H1 (cell line): ENCODE data around the gene CNTN6. TPM values are rescaled to one million over a fixed set of nuclear protein-coding genes. Genes with fewer than 3 reads are reported as not detected.

Experiments used
- CTCF ChIA-PET: fragments of 300-600 bp; sonication (Branson Sonifier 250); formaldehyde crosslinking; loops from one replicate; lab custom pipeline; 2021; ENCODE audit not compliant: partially characterized antibody; lab: Charles Lee
- POLR2A ChIA-PET: fragments of 300-600 bp; sonication (Branson Sonifier 250); formaldehyde crosslinking; loops from one replicate; lab custom pipeline; 2021; ENCODE audit warnings: inconsistent platforms; ENCODE audit not compliant: partially characterized antibody; lab: Charles Lee
- DNase-seq, 2 experiments: peaks; one replicate each; pipeline versions ENCODE4 v3.0.0 to v3.0.0-alpha.2; 2010 to 2022; ENCODE audit warnings: low spot score in 2 of 2, low read depth in 1 of 2, mixed read lengths in 1 of 2
- FAIRE-seq: peaks from 2 replicates; lab custom pipeline; 2011; peaks lifted over from hg19 to GRCh38; lab: Jason Lieb, UNC
- H2AFZ ChIP-seq: 2 replicates; pipeline ENCODE4 v1.8.1; 2012; ENCODE audit warnings: low read length, inconsistent platforms
- H2AK5ac ChIP-seq: 2 replicates; pipeline ENCODE4 v1.6.1; 2013; ENCODE audit warnings: low read depth, low read length
- H2BK120ac ChIP-seq: replicated peaks from 2 replicates; pipeline ENCODE3; 2013; ENCODE audit warnings: low read depth, low read length, inconsistent platforms
- H2BK12ac ChIP-seq: 2 replicates; pipeline ENCODE4 v1.6.1; 2013; ENCODE audit warnings: low read depth, low read length
- H2BK15ac ChIP-seq: 2 replicates; pipeline ENCODE4 v1.6.1; 2013; ENCODE audit warnings: low read length
- H2BK20ac ChIP-seq: 2 replicates; pipeline ENCODE4 v1.6.1; 2013; ENCODE audit warnings: low read length
- H2BK5ac ChIP-seq: 2 replicates; pipeline ENCODE4 v1.6.1; 2013; ENCODE audit warnings: low read depth, low read length
- H3K14ac ChIP-seq: 2 replicates; pipeline ENCODE4 v1.6.1; 2013; ENCODE audit warnings: inconsistent platforms; ENCODE audit not compliant: insufficient read length
- H3K18ac ChIP-seq: 2 replicates; pipeline ENCODE4 v1.6.1; 2013; ENCODE audit warnings: low read length; ENCODE audit errors: extremely low read depth
- H3K23ac ChIP-seq: 2 replicates; pipeline ENCODE4 v1.6.1; 2013; ENCODE audit warnings: inconsistent platforms; ENCODE audit not compliant: insufficient read length
- H3K23me2 ChIP-seq: 2 replicates; pipeline ENCODE4 v1.6.1; 2013; ENCODE audit warnings: low read depth, low read length
- H3K27ac ChIP-seq: 2 replicates; pipeline ENCODE4 v1.6.1; 2011; ENCODE audit warnings: low read depth, low read length, inconsistent platforms
- H3K27me3 ChIP-seq, 4 experiments: replicated peaks in 1 of 4; 1 replicate in 1 of 4; 2 replicates in 3 of 4; pipeline versions ENCODE4 v1.6.1 to v1.8.1; 2011 to 2013; ENCODE audit warnings: low read length in 3 of 4, mild to moderate bottlenecking in 3 of 4, inconsistent platforms in 2 of 4, mixed read lengths in 2 of 4, moderate library complexity in 1 of 4; ENCODE audit not compliant: control insufficient read depth in 3 of 4, insufficient read depth in 3 of 4; ENCODE audit errors: extremely low read depth in 1 of 4
- H3K36me3 ChIP-seq, 4 experiments: 2 replicates each; pipeline versions ENCODE4 v1.6.1 to v1.8.1; 2011 to 2013; ENCODE audit warnings: mild to moderate bottlenecking in 4 of 4, low read length in 3 of 4, moderate library complexity in 2 of 4, control low read depth in 1 of 4, inconsistent platforms in 1 of 4; ENCODE audit not compliant: insufficient read depth in 4 of 4, control insufficient read depth in 2 of 4
- H3K4ac ChIP-seq: replicated peaks from 2 replicates; pipeline ENCODE3; 2013; ENCODE audit warnings: low read length, low read depth, mixed read lengths, inconsistent platforms; ENCODE audit not compliant: insufficient read length
- H3K4me1 ChIP-seq, 4 experiments: replicated peaks in 1 of 4; 1 replicate in 1 of 4; 2 replicates in 3 of 4; pipeline versions ENCODE4 v1.6.1 to v1.8.1; 2011 to 2013; ENCODE audit warnings: low read length in 3 of 4, inconsistent platforms in 2 of 4, mixed read lengths in 1 of 4; ENCODE audit not compliant: insufficient read depth in 4 of 4, control insufficient read depth in 3 of 4
- H3K4me2 ChIP-seq, 2 experiments: 2 replicates each; pipeline versions ENCODE4 v1.6.1 to v1.8.1; 2011 to 2013; ENCODE audit warnings: low read depth in 2 of 2, low read length in 2 of 2, control low read depth in 1 of 2, inconsistent platforms in 1 of 2, mild to moderate bottlenecking in 1 of 2; ENCODE audit not compliant: insufficient read depth in 1 of 2
- H3K4me3 ChIP-seq, 4 experiments: fragments of 200-600, 300-600 bp in 1 of 4; sonication (generic), shearing (Covaris generic), sonication (Bioruptor Twin) in 1 of 4; 2 replicates each; pipeline versions ENCODE4 v1.5.1 to v1.8.1; 2011 to 2016; ENCODE audit warnings: low read length in 4 of 4, low read depth in 3 of 4, control low read depth in 2 of 4, inconsistent platforms in 2 of 4, mild to moderate bottlenecking in 2 of 4, mixed read lengths in 1 of 4, moderate library complexity in 1 of 4; ENCODE audit not compliant: insufficient read depth in 2 of 4; ENCODE audit errors: extremely low read depth in 1 of 4
- H3K56ac ChIP-seq: replicated peaks from 2 replicates; pipeline ENCODE3; 2013; ENCODE audit warnings: low read depth, mild to moderate bottlenecking, mixed read lengths, low read length, inconsistent platforms; ENCODE audit not compliant: insufficient read length
- H3K79me1 ChIP-seq: 2 replicates; pipeline ENCODE4 v1.6.1; 2013; ENCODE audit warnings: low read depth, low read length, control low read depth
- H3K79me2 ChIP-seq, 2 experiments: 2 replicates each; pipeline versions ENCODE4 v1.6.1 to v1.8.1; 2012 to 2013; ENCODE audit warnings: low read length in 2 of 2, mild to moderate bottlenecking in 2 of 2, inconsistent platforms in 1 of 2; ENCODE audit not compliant: insufficient read depth in 2 of 2, control insufficient read depth in 1 of 2
- H3K9ac ChIP-seq, 4 experiments: replicated peaks in 1 of 4; 1 replicate in 1 of 4; 2 replicates in 3 of 4; pipeline versions ENCODE4 v1.6.1 to v1.8.1; 2011 to 2013; ENCODE audit warnings: low read depth in 3 of 4, low read length in 3 of 4, control low read depth in 2 of 4, mild to moderate bottlenecking in 2 of 4, moderate library complexity in 2 of 4, inconsistent platforms in 1 of 4; ENCODE audit errors: extremely low read depth in 1 of 4
- H3K9me3 ChIP-seq, 2 experiments: 2 replicates each; pipeline versions ENCODE4 v1.6.1 to v1.8.1; 2012 to 2013; ENCODE audit warnings: mild to moderate bottlenecking in 2 of 2, moderate library complexity in 2 of 2, control low read depth in 1 of 2, inconsistent platforms in 1 of 2, low read depth in 1 of 2, low read length in 1 of 2, mixed read lengths in 1 of 2; ENCODE audit not compliant: insufficient read depth in 2 of 2
- H4K20me1 ChIP-seq, 2 experiments: replicated peaks in 1 of 2; 2 replicates each; pipeline versions ENCODE3 to v1.8.1; 2011 to 2013; ENCODE audit warnings: inconsistent platforms in 2 of 2, low read length in 2 of 2, mild to moderate bottlenecking in 1 of 2; ENCODE audit not compliant: insufficient read depth in 2 of 2, control insufficient read depth in 1 of 2
- H4K5ac ChIP-seq: 2 replicates; pipeline ENCODE4 v1.6.1; 2013; ENCODE audit warnings: low read length, low read depth, mixed read lengths, inconsistent platforms; ENCODE audit not compliant: insufficient read length
- H4K8ac ChIP-seq: 2 replicates; pipeline ENCODE4 v1.8.0; 2013; ENCODE audit warnings: mild to moderate bottlenecking, moderate library complexity, low read length, inconsistent platforms; ENCODE audit not compliant: insufficient read depth; ENCODE audit errors: extremely low read depth
- H4K91ac ChIP-seq: replicated peaks from 2 replicates; pipeline ENCODE3; 2013; ENCODE audit warnings: low read length, mixed read lengths, inconsistent platforms; ENCODE audit not compliant: insufficient read length
- EGR1 ChIP-seq: IDR thresholded peaks from 2 replicates; pipeline ENCODE4 v1.6.1; 2011; ENCODE audit warnings: low read depth, low read length, borderline replicate concordance
- HDAC2 ChIP-seq, 2 experiments: fragments of 300-600 bp in 1 of 2; sonication (generic) in 1 of 2; IDR thresholded peaks; 2 replicates each; pipeline ENCODE4 v1.6.1; 2011 to 2012; ENCODE audit warnings: low read depth in 2 of 2, low read length in 2 of 2, mild to moderate bottlenecking in 2 of 2, moderate library complexity in 2 of 2, borderline replicate concordance in 1 of 2, inconsistent platforms in 1 of 2
- HDAC6 ChIP-seq: IDR thresholded peaks from one replicate; pipeline ENCODE4 v1.7.1; 2012; ENCODE audit warnings: low read depth, mild to moderate bottlenecking, inconsistent platforms, low read length, moderate library complexity
- KDM4A ChIP-seq: IDR thresholded peaks from one replicate; pipeline ENCODE4 v1.7.1; 2012; ENCODE audit warnings: low read depth, mild to moderate bottlenecking, moderate library complexity, low read length, inconsistent platforms; ENCODE audit not compliant: severe bottlenecking
- KDM5A ChIP-seq: fragments of 200-600 bp; IDR thresholded peaks from 2 replicates; pipeline ENCODE4 v1.7.1; 2012; ENCODE audit warnings: mild to moderate bottlenecking, low read length, inconsistent platforms, mixed read lengths
- PHF8 ChIP-seq: fragments of 200-600 bp; sonication (generic); conservative IDR thresholded peaks from 2 replicates; pipeline ENCODE4 v1.7.1; 2012; ENCODE audit warnings: low read depth, mild to moderate bottlenecking, inconsistent platforms, low read length, moderate library complexity
- SIN3A ChIP-seq, 2 experiments: IDR thresholded peaks in 1 of 2; conservative IDR thresholded peaks in 1 of 2; 2 replicates each; pipeline ENCODE4 v1.6.1; 2011 to 2012; ENCODE audit warnings: low read length in 2 of 2, improper control_type of control experiment in 1 of 2, low read depth in 1 of 2, mild to moderate bottlenecking in 1 of 2
- SIRT6 ChIP-seq: IDR thresholded peaks from one replicate; pipeline ENCODE4 v1.7.1; 2012; ENCODE audit warnings: low read length, inconsistent platforms
- SIX5 ChIP-seq: IDR thresholded peaks from 2 replicates; pipeline ENCODE4 v1.6.1; 2011; ENCODE audit warnings: mild to moderate bottlenecking, low read depth, low read length
- TAF1 ChIP-seq: IDR thresholded peaks from 2 replicates; pipeline ENCODE4 v1.6.1; 2011; ENCODE audit warnings: mild to moderate bottlenecking, low read depth, low read length
- WGBS, 2 experiments: shearing (Covaris generic) in 1 of 2; methylation state at CpG; one replicate each; pipeline versions ENCODE4 v1.1.6 to v1.1.7; 2013 to 2015; ENCODE audit warnings: low lambda C conversion rate in 2 of 2, mixed read lengths in 2 of 2, inconsistent platforms in 1 of 2, low coverage in 1 of 2, missing lambda C conversion rate in 1 of 2; ENCODE audit not compliant: insufficient replicate concordance in 2 of 2, insufficient coverage in 1 of 2, insufficient read length in 1 of 2; ENCODE audit errors: extremely low coverage in 1 of 2, missing lambda C conversion rate in 1 of 2; 5-methylcytosine and 5-hydroxymethylcytosine counted together
- polyA plus RNA-seq, 7 experiments: library from polyadenylated mRNA; depleted of rRNA in 3 of 7; stranded (reverse) in 5 of 7; unstranded in 2 of 7; fragments of >200 nt in 5 of 7; fragments of 200-250 nt in 2 of 7; gene quantifications; 1 replicate in 5 of 7; 2 replicates in 1 of 7; 4 replicates in 1 of 7; pipeline versions ENCODE4 v1.2.1 to v1.2.3, GENCODE V29; 2011 to 2013; ENCODE audit warnings: missing spikeins in 2 of 7, mixed read lengths in 2 of 7
- total RNA-seq: library from RNA; stranded (reverse); fragmentation: NEBNext Ultra II Directional; extraction: Animal tissue kit (Norgen Biotek cat#: 25700); gene quantifications from 2 replicates; pipeline ENCODE4 v1.2.1, GENCODE V29; 2021

The CNTN6 gene
- total and polyA plus RNA-seq, 2 of the 8 experiments (the other 6 are each of a cell fraction or from before 2014, with no cell fraction given), result not detected

DNA sequence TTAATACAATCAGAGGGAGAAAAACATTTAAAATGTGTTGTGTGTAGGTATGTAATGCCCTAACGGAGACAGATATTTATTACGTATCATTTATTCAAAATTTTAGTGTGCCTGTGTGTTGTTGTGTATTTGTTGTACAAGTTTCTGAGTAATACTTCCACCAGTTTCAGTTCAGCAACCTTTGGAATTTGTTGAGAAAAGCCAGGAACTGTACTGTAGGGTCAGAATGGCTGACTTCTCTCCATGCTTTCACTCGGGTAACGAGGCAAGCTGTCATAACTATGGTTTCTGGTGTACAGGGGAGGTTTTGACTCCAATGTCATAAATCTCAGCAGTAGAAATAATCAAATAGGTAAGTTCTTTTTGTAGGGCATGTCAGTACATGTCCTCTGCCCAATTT lies 23.8 kb upstream of the CNTN6 start:
- POLR2A ChIA-PET, result no interaction called here
- no peaks in the 10 kb centered on the region for H4K20me1 ChIP-seq
- H2BK5ac ChIP-seq, result no peak overlapping the region
- H2BK120ac ChIP-seq, result no peak overlapping the region
- H3K56ac ChIP-seq, result no peak overlapping the region
- no peak overlapping the region for H3K9ac ChIP-seq
- no peak overlapping the region for H3K23ac ChIP-seq
- no peak overlapping the region for H2BK20ac ChIP-seq
- H3K27ac ChIP-seq, result no peak overlapping the region
- no peaks in the 10 kb centered on the region for H3K9me3 ChIP-seq
- H4K91ac ChIP-seq, result no peak overlapping the region
- no peaks in the 10 kb centered on the region for H3K4me1 ChIP-seq
- H2BK15ac ChIP-seq, result no peak overlapping the region
- H2AK5ac ChIP-seq, result no peak overlapping the region
- H3K79me1 ChIP-seq, result no peaks in the 10 kb centered on the region
- FAIRE-seq, result no peak
- H2AFZ ChIP-seq, result peak overlapping the region; percentile 70; the same call in 1 of the 2 replicates
- H3K14ac ChIP-seq, result no peak overlapping the region
- no peak overlapping the region for H3K4me2 ChIP-seq
- TF ChIP-seq TAF1, result no peak
- no peak for TF ChIP-seq PHF8
- no peak for TF ChIP-seq HDAC6
- no peak for TF ChIP-seq SIN3A (conservative IDR thresholded peaks at IDR 0.05 in 1 of 2, IDR thresholded peaks at IDR 0.05 in 1 of 2; ENCODE audit: low read depth in 1 of 2, low read length in 2 of 2)
- no peak for TF ChIP-seq EGR1
- no peak for TF ChIP-seq HDAC2 (IDR thresholded peaks at IDR 0.05; ENCODE audit: borderline replicate concordance in 1 of 2, low read depth in 2 of 2, low read length in 2 of 2)
- no peak for TF ChIP-seq SIX5
- TF ChIP-seq KDM5A, result no peak
- TF ChIP-seq KDM4A, result no peak
- no peak for TF ChIP-seq SIRT6
- no peaks in the 10 kb centered on the region for H3K79me2 ChIP-seq
- H3K36me3 ChIP-seq, result no peaks in the 10 kb centered on the region
- no peak for DNase-seq
- no peak overlapping the region for H4K8ac ChIP-seq
- no peak overlapping the region for H3K18ac ChIP-seq
- H2BK12ac ChIP-seq, result no peak overlapping the region
- no peak overlapping the region for H3K4me3 ChIP-seq
- no peaks in the 10 kb centered on the region for H3K27me3 ChIP-seq
- H3K4ac ChIP-seq, result no peak overlapping the region
- CTCF ChIA-PET, result no interaction called here
- no peak overlapping the region for H4K5ac ChIP-seq
- WGBS, 2 experiments, result 95% methylated on average over 4 of the region's 4 CpGs; no CpG with 5 or more reads in 1 of the 2 experiments
- no peaks in the 10 kb centered on the region for H3K23me2 ChIP-seq
